ENCODE measurements around the gene HEPHL1. TPM values are rescaled to one million over a fixed set of nuclear protein-coding genes. Genes with fewer than 3 reads are reported as not detected.

Gene HEPHL1
- polyA plus RNA-seq, 3 donors, result not detected

GRCh38 chr11:94028436-94028835, 7.3 kb downstream of the HEPHL1 start:
- no peak overlapping the region for H3K27ac Mint-ChIP-seq
- H3K9me3 Mint-ChIP-seq, result peaks cover 3 to 24% (median 6%) of the 10 kb centered on the region in 7 donors
- H3K79me2 ChIP-seq (ENCODE audit: insufficient read depth, low read length), result no peaks in the 10 kb centered on the region
- intact Hi-C loops (cut with micrococcal nuclease), result no loop called here
- H3K27ac ChIP-seq (ENCODE audit: low read depth in 1 of 2, low read length in 2 of 2), result no peak overlapping the region
- TF ChIP-seq CTCF (IDR thresholded peaks at IDR 0.05), result no peak
- H3K36me3 Mint-ChIP-seq, result no peaks in the 10 kb centered on the region
- H3K27me3 Mint-ChIP-seq (ENCODE audit: low read depth in 3 of 3), result peaks cover 0 to 5% (median 0%) of the 10 kb centered on the region in 3 donors
- H3K27me3 ChIP-seq (ENCODE audit: control insufficient read depth in 2 of 2, insufficient read depth in 2 of 2, low read length in 2 of 2), result no peaks in the 10 kb centered on the region
- no peaks in the 10 kb centered on the region for H4K20me1 ChIP-seq (ENCODE audit: insufficient read depth, low read length)
- no CpG with 5 or more reads among the region's 2 CpGs for whole genome bisulfite sequencing (ENCODE audit: insufficient coverage)
- peaks cover 0 to 7% of the 10 kb centered on the region in 2 donors for H3K9me3 ChIP-seq (replicated peaks in 1 of 2; ENCODE audit: control insufficient read depth in 1 of 2, insufficient read depth in 1 of 2, low read length in 2 of 2)
- no peaks in the 10 kb centered on the region for H3K4me1 Mint-ChIP-seq
- no peak overlapping the region for H3K4me3 Mint-ChIP-seq
- no peak overlapping the region for H3K4me3 ChIP-seq (replicated peaks in 1 of 3; ENCODE audit: low read depth in 2 of 3, low read length in 3 of 3)
- H3K36me3 ChIP-seq (replicated peaks in 1 of 2; ENCODE audit: control insufficient read depth in 1 of 2, insufficient read depth in 2 of 2, low read length in 2 of 2), result no peaks in the 10 kb centered on the region
- H2AFZ ChIP-seq (ENCODE audit: insufficient read depth, low read depth, low read length, poor library complexity, severe bottlenecking), result no peak overlapping the region
- DNase-seq, result no peak
- H3K9ac ChIP-seq (ENCODE audit: insufficient read depth, low read length, poor library complexity, severe bottlenecking), result no peak overlapping the region
- no peaks in the 10 kb centered on the region for H3K4me1 ChIP-seq (ENCODE audit: control insufficient read depth in 1 of 2, insufficient read depth in 2 of 2, low read length in 2 of 2)
- no peak overlapping the region for H3K4me2 ChIP-seq (replicated peaks; ENCODE audit: extremely low read depth, low read length, poor library complexity, severe bottlenecking)

DNA sequence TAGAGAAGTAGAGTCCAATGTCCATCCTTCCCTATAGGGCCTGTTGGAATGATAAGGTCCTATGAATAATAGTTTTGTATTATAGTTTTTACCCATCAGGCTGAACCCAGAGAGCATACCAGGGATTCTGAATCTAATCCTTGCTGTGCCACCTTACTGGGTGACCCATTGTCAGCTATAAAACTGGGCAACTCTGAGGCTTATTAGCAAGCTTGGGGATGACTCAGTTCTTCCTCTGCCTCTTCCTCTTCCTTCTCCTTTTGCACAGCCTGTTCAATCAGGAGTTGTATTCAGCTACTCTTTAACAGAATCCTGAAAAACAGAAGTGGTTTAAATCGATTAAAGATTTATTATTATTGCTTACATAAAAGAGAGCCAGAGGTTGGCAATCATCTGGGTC, 8.9 kb downstream of the HEPHL1 start:
- Mint-ChIP-seq H3K4me3 (no peak overlapping the region), H3K4me1 (no peaks in the 10 kb centered on the region), H3K9me3 (peaks cover 3 to 26% (median 9%) of the 10 kb centered on the region in 7 donors), H3K36me3 (no peaks in the 10 kb centered on the region), H3K27me3 (ENCODE audit: low read depth in 3 of 3) (peaks cover 0 to 5% (median 0%) of the 10 kb centered on the region in 3 donors), H3K27ac (no peak overlapping the region)
- WGBS (ENCODE audit: insufficient coverage), result no CpG with 5 or more reads among the region's 1 CpG
- Histone ChIP-seq H3K4me2 (replicated peaks; ENCODE audit: extremely low read depth, low read length, poor library complexity, severe bottlenecking) (no peak overlapping the region), H2AFZ (ENCODE audit: insufficient read depth, low read depth, low read length, poor library complexity, severe bottlenecking) (no peak overlapping the region), H3K4me3 (replicated peaks in 1 of 3; ENCODE audit: low read depth in 2 of 3, low read length in 3 of 3) (no peak overlapping the region), H3K9me3 (replicated peaks in 1 of 2; ENCODE audit: control insufficient read depth in 1 of 2, insufficient read depth in 1 of 2, low read length in 2 of 2) (peaks cover 0 to 7% of the 10 kb centered on the region in 2 donors), H3K9ac (ENCODE audit: insufficient read depth, low read length, poor library complexity, severe bottlenecking) (no peak overlapping the region), H3K79me2 (ENCODE audit: insufficient read depth, low read length) (no peaks in the 10 kb centered on the region), H3K27ac (ENCODE audit: low read depth in 1 of 2, low read length in 2 of 2) (no peak overlapping the region), H3K4me1 (ENCODE audit: control insufficient read depth in 1 of 2, insufficient read depth in 2 of 2, low read length in 2 of 2) (no peaks in the 10 kb centered on the region), H3K27me3 (ENCODE audit: control insufficient read depth in 2 of 2, insufficient read depth in 2 of 2, low read length in 2 of 2) (no peaks in the 10 kb centered on the region), H4K20me1 (ENCODE audit: insufficient read depth, low read length) (no peaks in the 10 kb centered on the region), H3K36me3 (replicated peaks in 1 of 2; ENCODE audit: control insufficient read depth in 1 of 2, insufficient read depth in 2 of 2, low read length in 2 of 2) (no peaks in the 10 kb centered on the region)
- no peak for TF ChIP-seq CTCF (IDR thresholded peaks at IDR 0.05)
- no peak for DNase-seq
- intact Hi-C loops (cut with micrococcal nuclease), result no loop called here

Data from CD14-positive monocyte (primary cell).